ENCODE measurements around the gene FBXW11. TPM values are rescaled to one million over a fixed set of nuclear protein-coding genes. Genes with fewer than 3 reads are reported as not detected.
A peak's percentile ranks its signal among the peaks of the same experiment; 100 is the strongest.
"Not testable (repeated sequence)": the region's sequence is repeated elsewhere in the genome, so short reads cannot be mapped to it uniquely, and the experiment has no call there.

Gene FBXW11
- total and polyA plus RNA-seq, 7 experiments from 2014 or later: 15.0 to 40.7 (median 30.0) TPM

DNA sequence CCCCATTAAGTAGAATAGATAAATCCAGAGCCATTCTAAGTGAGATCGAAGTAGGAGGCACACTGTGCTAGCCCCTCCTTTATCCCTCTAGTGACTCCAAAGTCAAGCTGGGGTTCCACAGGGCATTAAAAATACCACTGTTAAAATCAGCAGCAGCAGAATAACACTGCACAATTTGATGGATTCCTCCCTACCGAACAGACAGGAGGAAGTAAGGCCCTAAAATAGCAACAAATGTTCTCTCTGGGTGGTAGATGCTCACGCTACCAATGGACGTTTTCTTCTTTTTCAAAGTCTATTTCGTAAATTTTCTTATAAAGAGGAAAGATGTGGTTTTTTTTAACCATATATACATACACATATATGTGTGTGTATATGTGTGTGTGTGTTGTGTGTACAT lies 54.4 kb downstream of the FBXW11 start:
- intact Hi-C loops (cut with micrococcal nuclease): no loop called here
- H3K9me3 ChIP-seq (ENCODE audit: control insufficient read depth in 2 of 3, low read length in 3 of 3): no peaks in the 10 kb centered on the region
- Mint-ChIP-seq H3K4me1 (peaks cover 5 to 71% (median 58%) of the 10 kb centered on the region in 7 donors), H3K4me3 (no peak overlapping the region), H3K27me3 (no peaks in the 10 kb centered on the region), H3K27ac (peak overlapping the region in 1 of 9 donors; percentile 54), H3K36me3 (no peaks in the 10 kb centered on the region), H3K9me3 (no peaks in the 10 kb centered on the region)
- H3K27me3 ChIP-seq (ENCODE audit: control insufficient read depth in 2 of 2, insufficient read depth in 2 of 2, low read length in 2 of 2): no peaks in the 10 kb centered on the region
- H3K4me3 ChIP-seq (ENCODE audit: low read length): no peak overlapping the region
- no peak overlapping the region for H3K27ac ChIP-seq (ENCODE audit: low read depth, low read length)
- ChIA-PET CTCF (no interaction called here), POLR2A (interaction anchor here (0.6 to 0.9 kb wide), 2 partner anchors 16 to 34 kb away, joined by 3 to 4 read pairs; no protein-coding TSS in a partner anchor)
- H3K4me1 ChIP-seq (ENCODE audit: control insufficient read depth in 2 of 2, insufficient read depth in 2 of 2, low read length in 2 of 2): peaks cover 5 to 13% of the 10 kb centered on the region in 2 donors
- no peaks in the 10 kb centered on the region for H3K36me3 ChIP-seq (ENCODE audit: control insufficient read depth in 2 of 3, insufficient read depth in 3 of 3, low read length in 3 of 3)
- ATAC-seq (no peak), DNase-seq (no peak)

DNA sequence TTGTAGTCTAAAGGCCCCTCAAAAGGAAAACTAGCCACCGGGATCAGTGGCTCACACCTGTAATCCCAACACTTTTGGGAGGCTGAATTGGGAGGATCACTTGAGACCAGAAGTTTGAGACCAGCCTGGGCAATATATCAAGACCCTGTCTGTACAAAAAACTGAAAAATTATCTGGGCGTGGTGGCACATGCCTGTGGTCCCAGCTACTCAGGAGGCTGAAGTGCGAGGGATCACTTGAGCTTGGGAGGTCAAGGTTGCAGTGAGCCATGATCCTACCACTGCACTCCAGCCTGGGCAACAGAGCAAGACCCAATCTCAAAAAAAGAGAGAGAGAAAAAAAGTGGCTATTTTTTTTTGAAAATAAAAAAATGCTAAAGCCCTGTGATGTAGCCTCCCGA lies 55.2 kb downstream of the FBXW11 start:
- Mint-ChIP-seq H3K4me1 (peaks cover 5 to 70% (median 57%) of the 10 kb centered on the region in 7 donors), H3K9me3 (no peaks in the 10 kb centered on the region), H3K36me3 (peaks cover 0 to 4% (median 0%) of the 10 kb centered on the region in 5 donors), H3K4me3 (no peak overlapping the region), H3K27ac (no peak overlapping the region), H3K27me3 (no peaks in the 10 kb centered on the region)
- no peaks in the 10 kb centered on the region for H3K27me3 ChIP-seq (ENCODE audit: control insufficient read depth in 2 of 2, insufficient read depth in 2 of 2, low read length in 2 of 2)
- H3K36me3 ChIP-seq (ENCODE audit: control insufficient read depth in 2 of 3, insufficient read depth in 3 of 3, low read length in 3 of 3): no peaks in the 10 kb centered on the region
- H3K9me3 ChIP-seq (ENCODE audit: control insufficient read depth in 2 of 3, low read length in 3 of 3): no peaks in the 10 kb centered on the region
- peaks cover 0 to 5% of the 10 kb centered on the region in 2 donors for H3K4me1 ChIP-seq (ENCODE audit: control insufficient read depth in 2 of 2, insufficient read depth in 2 of 2, low read length in 2 of 2)
- intact Hi-C loops (cut with micrococcal nuclease): no loop called here
- no peak for DNase-seq
- POLR2A ChIA-PET: interaction anchor here (0.6 kb wide), 1 partner anchor 17 kb away, joined by 4 read pairs; no protein-coding TSS in a partner anchor
- no peak overlapping the region for H3K4me3 ChIP-seq (ENCODE audit: low read length)
- no peak overlapping the region for H3K27ac ChIP-seq (ENCODE audit: low read depth, low read length)
- CTCF ChIA-PET: no interaction called here
- no peak for ATAC-seq

DNA sequence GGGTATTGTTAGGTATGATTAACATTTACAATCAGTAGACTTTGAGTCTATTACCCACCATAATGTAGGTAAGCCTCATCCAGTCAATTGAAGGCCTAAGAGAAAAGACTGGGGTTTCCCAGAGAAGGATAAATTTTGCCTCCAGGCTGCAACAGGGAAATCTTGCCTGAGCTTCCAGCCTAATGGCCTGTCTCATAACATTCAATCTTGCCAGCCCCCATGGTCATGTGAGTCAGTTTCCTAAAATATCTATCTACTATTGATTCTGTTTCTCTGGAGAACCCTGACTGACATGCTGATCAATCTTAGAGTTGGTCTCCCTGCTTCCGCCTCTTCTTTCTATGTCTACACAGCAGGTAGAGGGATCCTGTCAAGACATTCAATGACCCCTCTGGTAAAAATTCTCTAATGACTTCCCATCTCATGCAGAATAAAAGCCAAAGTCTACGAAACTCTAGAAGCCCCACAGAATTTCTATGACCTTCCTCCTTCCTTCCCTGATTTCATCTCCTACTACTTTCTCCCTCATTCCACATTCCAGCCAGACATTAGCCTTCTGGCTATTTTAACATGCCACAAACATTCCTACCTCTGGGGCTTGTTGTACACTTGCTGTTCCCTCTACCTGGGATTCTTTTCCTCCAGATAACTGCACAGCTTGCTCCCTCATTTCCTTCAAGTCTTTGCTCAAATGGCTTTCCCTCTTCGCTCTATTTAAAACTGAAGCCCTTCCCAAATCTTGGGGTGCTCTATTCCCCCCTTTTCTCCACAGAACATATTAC lies 60.2 kb downstream of the FBXW11 start:
- peaks cover 12 to 68% (median 57%) of the 10 kb centered on the region in 7 donors for H3K4me1 Mint-ChIP-seq
- H3K27me3 Mint-ChIP-seq: no peaks in the 10 kb centered on the region
- ChIA-PET POLR2A (no interaction called here), CTCF (interaction anchor here (0.6 kb wide), 1 partner anchor 1910 kb away, joined by 3 read pairs; no protein-coding TSS in a partner anchor)
- no peaks in the 10 kb centered on the region for H3K27me3 ChIP-seq (ENCODE audit: control insufficient read depth in 2 of 2, insufficient read depth in 2 of 2, low read length in 2 of 2)
- intact Hi-C loops (cut with micrococcal nuclease): no loop called here
- H3K36me3 Mint-ChIP-seq: peaks cover 0 to 6% (median 0%) of the 10 kb centered on the region in 5 donors
- H3K9me3 ChIP-seq (ENCODE audit: control insufficient read depth in 2 of 3, low read length in 3 of 3): no peaks in the 10 kb centered on the region
- H3K27ac ChIP-seq (ENCODE audit: low read depth, low read length): no peak overlapping the region
- no peaks in the 10 kb centered on the region for H3K36me3 ChIP-seq (ENCODE audit: control insufficient read depth in 2 of 3, insufficient read depth in 3 of 3, low read length in 3 of 3)
- H3K4me3 Mint-ChIP-seq: no peak overlapping the region
- peaks cover 0 to 3% of the 10 kb centered on the region in 2 donors for H3K4me1 ChIP-seq (ENCODE audit: control insufficient read depth in 2 of 2, insufficient read depth in 2 of 2, low read length in 2 of 2)
- no peak for DNase-seq
- no peaks in the 10 kb centered on the region for H3K9me3 Mint-ChIP-seq
- no peak for ATAC-seq
- H3K27ac Mint-ChIP-seq: peak overlapping the region in 4 of 9 donors; percentile 0 to 83 (median 39)
- no peak overlapping the region for H3K4me3 ChIP-seq (ENCODE audit: low read length)

DNA sequence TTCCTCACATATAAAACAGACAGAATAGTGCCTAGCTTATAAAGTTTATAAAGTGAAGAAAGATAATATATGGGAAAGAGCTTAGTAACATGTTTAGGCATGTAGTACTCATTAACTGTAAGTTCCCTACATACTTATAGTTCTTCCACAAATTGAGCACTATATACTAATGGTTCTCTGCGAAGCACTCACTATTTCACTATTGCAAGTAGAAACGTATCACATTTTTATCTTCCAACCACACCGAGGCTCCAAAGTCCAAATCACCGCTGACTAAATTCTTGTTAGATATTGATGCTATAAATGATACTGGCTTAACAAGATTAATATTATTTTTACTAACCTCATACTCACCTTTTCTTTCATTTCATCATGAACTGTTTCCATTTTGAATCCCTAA lies 61.0 kb downstream of the FBXW11 start:
- POLR2A ChIA-PET: no interaction called here
- peaks cover 0 to 6% (median 0%) of the 10 kb centered on the region in 5 donors for H3K36me3 Mint-ChIP-seq
- Histone ChIP-seq H3K27ac (ENCODE audit: low read depth, low read length) (no peak overlapping the region), H3K4me1 (ENCODE audit: control insufficient read depth in 2 of 2, insufficient read depth in 2 of 2, low read length in 2 of 2) (peaks cover 0 to 3% of the 10 kb centered on the region in 2 donors), H3K36me3 (ENCODE audit: control insufficient read depth in 2 of 3, insufficient read depth in 3 of 3, low read length in 3 of 3) (no peaks in the 10 kb centered on the region), H3K27me3 (ENCODE audit: control insufficient read depth in 2 of 2, insufficient read depth in 2 of 2, low read length in 2 of 2) (no peaks in the 10 kb centered on the region), H3K9me3 (ENCODE audit: control insufficient read depth in 2 of 3, low read length in 3 of 3) (no peaks in the 10 kb centered on the region), H3K4me3 (ENCODE audit: low read length) (no peak overlapping the region)
- H3K9me3 Mint-ChIP-seq: no peaks in the 10 kb centered on the region
- H3K4me1 Mint-ChIP-seq: peaks cover 17 to 70% (median 57%) of the 10 kb centered on the region in 7 donors
- intact Hi-C loops (cut with micrococcal nuclease): no loop called here
- CTCF ChIA-PET: interaction anchor here (0.6 kb wide), 1 partner anchor 1911 kb away, joined by 3 read pairs; no protein-coding TSS in a partner anchor
- peak overlapping the region in 3 of 9 donors; percentile 20 to 83 (median 54) for H3K27ac Mint-ChIP-seq
- no peak for ATAC-seq
- no peak overlapping the region for H3K4me3 Mint-ChIP-seq
- DNase-seq: no peak
- no peaks in the 10 kb centered on the region for H3K27me3 Mint-ChIP-seq

DNA sequence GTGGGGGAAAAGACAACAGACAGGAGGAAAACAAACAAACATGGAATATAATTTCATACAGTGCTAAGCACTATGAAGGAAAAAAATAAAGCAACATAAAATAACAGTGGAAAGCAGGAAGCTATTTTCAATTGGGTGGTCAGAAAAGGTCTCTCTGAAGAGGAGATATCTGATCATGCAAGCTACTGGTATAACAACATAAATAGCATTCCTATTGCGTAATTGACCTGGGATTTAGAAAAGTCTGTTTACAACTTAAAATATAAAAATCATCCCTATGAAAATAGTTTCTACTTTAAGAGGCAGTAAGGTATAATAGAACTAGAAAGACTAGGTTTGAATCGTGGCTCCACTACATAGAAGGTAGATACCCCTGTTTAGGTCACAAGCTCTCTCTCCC lies 61.4 kb downstream of the FBXW11 start:
- Mint-ChIP-seq H3K4me3 (no peak overlapping the region), H3K36me3 (peaks cover 0 to 6% (median 0%) of the 10 kb centered on the region in 5 donors), H3K9me3 (no peaks in the 10 kb centered on the region), H3K27ac (peak overlapping the region in 2 of 9 donors; percentile 13 to 20), H3K4me1 (peaks cover 17 to 72% (median 61%) of the 10 kb centered on the region in 7 donors), H3K27me3 (no peaks in the 10 kb centered on the region)
- H3K27ac ChIP-seq (ENCODE audit: low read depth, low read length): no peak overlapping the region
- no peaks in the 10 kb centered on the region for H3K27me3 ChIP-seq (ENCODE audit: control insufficient read depth in 2 of 2, insufficient read depth in 2 of 2, low read length in 2 of 2)
- H3K4me1 ChIP-seq (ENCODE audit: control insufficient read depth in 2 of 2, insufficient read depth in 2 of 2, low read length in 2 of 2): peaks cover 0 to 7% of the 10 kb centered on the region in 2 donors
- DNase-seq: no peak
- no peak overlapping the region for H3K4me3 ChIP-seq (ENCODE audit: low read length)
- ChIA-PET POLR2A (no interaction called here), CTCF (interaction anchor here (0.6 kb wide), 1 partner anchor 1911 kb away, joined by 3 read pairs; no protein-coding TSS in a partner anchor)
- no peaks in the 10 kb centered on the region for H3K9me3 ChIP-seq (ENCODE audit: control insufficient read depth in 2 of 3, low read length in 3 of 3)
- intact Hi-C loops (cut with micrococcal nuclease): no loop called here
- no peak for ATAC-seq
- no peaks in the 10 kb centered on the region for H3K36me3 ChIP-seq (ENCODE audit: control insufficient read depth in 2 of 3, insufficient read depth in 3 of 3, low read length in 3 of 3)

DNA sequence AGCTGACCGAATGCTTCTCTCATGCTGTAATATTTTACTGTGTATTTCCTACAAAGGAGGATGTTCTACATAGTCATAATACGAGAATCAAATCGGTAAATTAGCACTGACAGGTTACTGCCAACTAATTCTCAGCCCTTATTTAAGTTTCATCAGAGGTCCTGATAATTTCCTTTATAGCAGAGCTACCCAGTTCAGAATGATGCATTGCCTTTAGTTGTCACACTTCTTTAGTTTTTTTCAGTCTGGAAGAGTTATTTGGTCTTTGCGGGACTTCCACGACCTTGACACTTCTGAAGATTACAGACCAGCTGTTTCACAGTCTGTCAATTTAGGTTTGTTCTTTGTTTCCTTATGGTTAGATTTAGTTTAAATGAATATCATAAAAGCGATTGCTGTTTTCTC lies 64.3 kb downstream of the FBXW11 start:
- H3K4me3 Mint-ChIP-seq; H3K27me3 Mint-ChIP-seq; H3K9me3 ChIP-seq (ENCODE audit: control insufficient read depth in 2 of 3, low read length in 3 of 3); DNase-seq; H3K27me3 ChIP-seq (ENCODE audit: control insufficient read depth in 2 of 2, insufficient read depth in 2 of 2, low read length in 2 of 2); intact Hi-C loops (cut with micrococcal nuclease); H3K36me3 ChIP-seq (ENCODE audit: control insufficient read depth in 2 of 3, insufficient read depth in 3 of 3, low read length in 3 of 3); H3K9me3 Mint-ChIP-seq; H3K27ac ChIP-seq (ENCODE audit: low read depth, low read length); H3K4me3 ChIP-seq (ENCODE audit: low read length); H3K4me1 ChIP-seq (ENCODE audit: control insufficient read depth in 2 of 2, insufficient read depth in 2 of 2, low read length in 2 of 2): not testable (repeated sequence)
- H3K27ac Mint-ChIP-seq: peak overlapping the region in 2 of 9 donors; percentile 16 to 40
- ChIA-PET POLR2A (interaction anchor here (1.3 kb wide), 1 partner anchor 20 kb away, joined by 3 read pairs; no protein-coding TSS in a partner anchor), CTCF (interaction anchor here (0.6 kb wide), 1 partner anchor 284 kb away, joined by 3 read pairs; no protein-coding TSS in a partner anchor)
- ATAC-seq: peak; percentile 29
- peaks cover 0 to 11% (median 0%) of the 10 kb centered on the region in 5 donors for H3K36me3 Mint-ChIP-seq
- H3K4me1 Mint-ChIP-seq: peaks cover 15 to 65% (median 49%) of the 10 kb centered on the region in 7 donors

Measured in naive thymus-derived CD4-positive, alpha-beta T cell (primary cell).